ENCODE measurements around the gene LCN1.

- no peak for TF ChIP-seq CTCF (IDR thresholded peaks at IDR 0.05)
- no peak for TF ChIP-seq POLR2A (IDR thresholded peaks at IDR 0.05)
Measured at GRCh38 chr9:135476561-135477355, 44.5 kb upstream of the LCN1 start.

Data from thyroid gland (tissue), 4 donors.